Activated naive CD4-positive, alpha-beta T cell treated with anti-CD3 and anti-CD28 coated beads for 36 hours (primary cell): ENCODE measurements around the gene MAP9. TPM values are rescaled to one million over a fixed set of nuclear protein-coding genes. Genes with fewer than 3 reads are reported as not detected.

Source experiments
- CTCF ChIA-PET: fragments of 350-600 bp; sonication (Branson Sonifier 250); formaldehyde crosslinking; loops from one replicate; lab custom pipeline; 2021; ENCODE audit warnings: antibody characterized with exemption; lab: Charles Lee
- DNase-seq: peaks from one replicate; pipeline ENCODE4 v3.0.0-alpha.2; 2020
- H3K27ac Mint-ChIP-seq: one replicate; pipeline ENCODE4 v1.8.0; 2021; ENCODE audit warnings: mild to moderate bottlenecking, mixed read lengths
- H3K27me3 Mint-ChIP-seq: one replicate; pipeline ENCODE4 v1.8.0; 2021; ENCODE audit warnings: low read depth, mixed read lengths
- H3K36me3 Mint-ChIP-seq: one replicate; pipeline ENCODE4 v1.8.0; 2021; ENCODE audit warnings: low read depth, mixed read lengths
- H3K4me1 Mint-ChIP-seq: one replicate; pipeline ENCODE4 v1.8.0; 2021; ENCODE audit warnings: low read depth, mixed read lengths
- H3K4me3 Mint-ChIP-seq: one replicate; pipeline ENCODE4 v1.8.0; 2021; ENCODE audit warnings: mild to moderate bottlenecking, moderate library complexity, mixed read lengths
- H3K9me3 Mint-ChIP-seq: one replicate; pipeline ENCODE4 v1.8.0; 2021; ENCODE audit warnings: mixed read lengths
- intact Hi-C: fragments of 100-400 bp; cut with micrococcal nuclease; formaldehyde crosslinking; loops from one replicate; pipeline ENCODE4 v1.15.1; 2023
- total RNA-seq, 2 experiments: library from RNA; stranded (reverse); gene quantifications; one replicate each; pipeline ENCODE4 v1.2.3, GENCODE V29; 2021

The MAP9 gene
- total RNA-seq, 2 experiments from 2014 or later = 5.3 to 6.2 TPM

DNA sequence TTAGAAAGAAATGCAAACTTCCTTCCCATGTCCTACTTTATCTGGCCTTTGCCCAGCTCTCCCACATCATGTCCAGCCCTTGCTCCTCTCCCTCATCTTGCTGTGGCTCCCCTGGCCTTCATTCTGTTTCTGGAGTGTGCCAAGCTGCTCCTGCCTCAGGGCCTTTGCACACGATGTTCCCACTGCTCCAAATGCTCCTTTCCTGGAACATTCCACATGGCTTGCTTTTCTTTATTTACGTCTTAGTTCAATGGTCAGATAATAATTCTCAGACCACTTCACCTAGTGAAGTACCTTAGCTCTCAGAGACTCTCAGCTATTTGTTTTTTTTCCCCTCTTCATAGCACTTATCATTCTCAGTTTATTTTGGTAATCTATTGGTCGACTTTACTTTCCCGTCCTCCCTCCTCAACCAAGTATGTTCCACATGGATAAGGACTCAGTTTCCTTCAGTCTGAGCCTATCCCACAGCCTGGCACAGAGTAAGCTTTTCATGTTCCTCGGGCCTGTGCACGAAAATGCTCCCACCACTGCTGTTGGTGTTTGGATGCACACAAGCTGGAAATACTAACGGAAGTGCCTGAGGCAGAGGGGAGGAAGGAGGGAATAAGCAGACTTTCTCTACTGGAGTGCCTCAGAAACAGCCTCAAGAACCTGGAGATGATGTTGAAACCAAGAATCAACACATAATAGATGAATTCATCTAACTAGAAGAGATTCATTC, 23.4 kb upstream of the MAP9 start:
- Mint-ChIP-seq H3K27ac (no peak overlapping the region), H3K9me3 (no peaks in the 10 kb centered on the region), H3K4me3 (no peak overlapping the region), H3K27me3 (peaks cover 12% of the 10 kb centered on the region), H3K36me3 (no peaks in the 10 kb centered on the region), H3K4me1 (no peaks in the 10 kb centered on the region)
- no peak for DNase-seq
- CTCF ChIA-PET = interaction anchor here (0.8 kb wide), 1 partner anchor 370 kb away, joined by 3 read pairs; no protein-coding TSS in a partner anchor
- intact Hi-C loops = no loop called here

DNA sequence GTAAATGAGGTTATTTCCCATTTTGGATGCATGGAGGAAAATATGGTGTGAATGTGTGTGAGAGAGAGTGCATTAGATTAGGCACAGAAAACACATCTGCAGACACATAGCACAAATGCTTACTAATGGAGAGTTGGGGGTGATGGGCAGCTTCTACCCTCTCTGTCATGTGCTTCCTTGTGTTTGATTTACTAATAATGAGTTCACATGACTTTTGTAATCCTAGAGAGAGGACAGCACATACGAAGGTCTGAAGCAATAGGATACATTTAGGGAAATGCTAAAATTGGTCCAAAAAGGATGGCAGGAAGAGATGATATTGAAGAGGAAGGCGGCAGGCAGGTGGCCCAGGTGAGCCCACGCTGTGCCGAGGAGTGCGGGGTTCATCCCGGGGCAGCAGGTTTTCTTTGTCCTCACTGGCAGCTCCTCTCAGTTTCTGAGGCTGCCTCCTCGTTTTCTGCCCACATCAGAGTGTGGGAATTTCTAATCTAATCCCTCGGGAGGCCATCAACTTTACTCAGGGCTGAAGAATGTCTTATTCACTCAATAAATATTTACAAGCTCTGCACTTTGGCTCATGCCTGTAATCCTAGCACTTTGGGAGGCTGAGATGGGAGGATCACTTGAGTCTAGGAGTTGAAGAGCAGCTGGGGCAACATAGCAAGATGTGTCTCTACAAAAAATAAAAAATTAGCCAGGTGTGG, 15.9 kb upstream of the MAP9 start:
- Mint-ChIP-seq H3K27me3 (peaks cover 16% of the 10 kb centered on the region), H3K27ac (no peak overlapping the region), H3K9me3 (no peaks in the 10 kb centered on the region), H3K4me1 (no peaks in the 10 kb centered on the region), H3K36me3 (no peaks in the 10 kb centered on the region), H3K4me3 (no peak overlapping the region)
- CTCF ChIA-PET = no interaction called here
- no peak for DNase-seq
- intact Hi-C loops = no loop called here

DNA sequence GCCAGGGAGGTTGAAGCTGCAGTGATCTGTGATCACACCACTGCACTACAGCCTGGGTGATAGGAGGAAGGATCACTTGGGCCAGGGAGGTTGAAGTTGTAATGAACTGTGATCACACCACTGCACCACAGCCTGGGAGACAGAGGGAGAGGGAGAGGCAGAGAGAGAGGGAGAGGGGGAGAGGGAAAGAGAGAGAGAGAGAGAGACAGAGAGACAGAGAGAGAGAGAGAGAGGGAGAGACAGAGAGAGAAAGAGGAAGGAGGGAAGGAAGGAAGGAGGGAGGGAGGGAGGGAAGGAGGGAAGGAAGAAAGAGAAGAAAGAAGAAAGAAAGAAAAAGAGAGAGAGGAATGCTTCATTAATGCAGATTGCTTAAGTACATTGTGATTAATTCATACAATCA, 15.2 kb upstream of the MAP9 start:
- CTCF ChIA-PET = no interaction called here
- Mint-ChIP-seq H3K9me3 (no peaks in the 10 kb centered on the region), H3K36me3 (no peaks in the 10 kb centered on the region), H3K4me1 (no peaks in the 10 kb centered on the region), H3K27me3 (peaks cover 15% of the 10 kb centered on the region), H3K4me3 (no peak overlapping the region), H3K27ac (no peak overlapping the region)
- no peak for DNase-seq
- intact Hi-C loops = no loop called here

DNA sequence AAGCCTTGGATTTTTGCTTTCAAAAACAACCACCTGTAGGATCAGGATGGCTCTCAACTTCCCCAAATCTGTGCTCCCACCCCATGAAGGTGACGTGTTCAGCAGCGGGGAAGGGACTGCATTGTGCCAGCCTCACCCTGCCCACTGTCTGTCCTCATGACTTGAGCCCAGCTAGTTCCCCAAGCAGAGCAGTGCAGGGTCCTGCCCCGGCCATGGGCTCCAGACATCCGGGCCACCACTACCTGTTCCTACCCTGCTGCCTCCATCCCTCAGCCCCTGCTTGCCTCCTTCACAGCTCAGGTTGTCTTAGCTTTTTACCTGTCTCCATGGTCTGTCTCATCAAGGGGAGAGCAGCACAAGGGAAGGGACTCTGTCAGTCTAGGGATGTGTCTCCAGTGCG, 11.4 kb upstream of the MAP9 start:
- intact Hi-C loops = no loop called here
- H3K27ac Mint-ChIP-seq = no peak overlapping the region
- H3K9me3 Mint-ChIP-seq = no peaks in the 10 kb centered on the region
- H3K36me3 Mint-ChIP-seq = no peaks in the 10 kb centered on the region
- CTCF ChIA-PET = no interaction called here
- peaks cover 5% of the 10 kb centered on the region for H3K27me3 Mint-ChIP-seq
- no peaks in the 10 kb centered on the region for H3K4me1 Mint-ChIP-seq
- no peak for DNase-seq
- no peak overlapping the region for H3K4me3 Mint-ChIP-seq

DNA sequence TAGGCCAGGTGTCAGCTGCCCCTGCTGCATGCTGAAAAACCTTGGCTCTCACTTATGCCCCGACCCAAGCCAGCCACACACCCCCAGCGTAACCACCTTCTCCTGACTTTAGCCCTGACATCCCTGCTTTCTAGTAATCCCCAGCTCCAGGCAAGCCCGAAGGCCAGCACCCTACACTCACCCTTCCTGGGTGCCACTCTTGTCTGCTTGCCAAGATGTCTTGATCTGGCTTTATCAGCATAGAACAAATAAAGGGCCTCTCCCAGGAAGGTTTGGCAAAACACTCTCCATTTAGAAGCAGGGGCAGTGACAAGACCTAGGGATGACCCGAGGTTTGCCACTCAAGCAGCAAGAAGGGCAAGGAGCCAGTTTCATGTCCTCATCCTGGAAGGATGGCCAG, 6.8 kb upstream of the MAP9 start:
- Mint-ChIP-seq H3K27me3 (peaks cover 3% of the 10 kb centered on the region), H3K27ac (no peak overlapping the region), H3K36me3 (no peaks in the 10 kb centered on the region), H3K4me3 (no peak overlapping the region), H3K4me1 (no peaks in the 10 kb centered on the region), H3K9me3 (no peaks in the 10 kb centered on the region)
- intact Hi-C loops = no loop called here
- no peak for DNase-seq
- CTCF ChIA-PET = interaction anchor here (0.6 kb wide), 1 partner anchor 791 kb away, joined by 3 read pairs; no protein-coding TSS in a partner anchor

DNA sequence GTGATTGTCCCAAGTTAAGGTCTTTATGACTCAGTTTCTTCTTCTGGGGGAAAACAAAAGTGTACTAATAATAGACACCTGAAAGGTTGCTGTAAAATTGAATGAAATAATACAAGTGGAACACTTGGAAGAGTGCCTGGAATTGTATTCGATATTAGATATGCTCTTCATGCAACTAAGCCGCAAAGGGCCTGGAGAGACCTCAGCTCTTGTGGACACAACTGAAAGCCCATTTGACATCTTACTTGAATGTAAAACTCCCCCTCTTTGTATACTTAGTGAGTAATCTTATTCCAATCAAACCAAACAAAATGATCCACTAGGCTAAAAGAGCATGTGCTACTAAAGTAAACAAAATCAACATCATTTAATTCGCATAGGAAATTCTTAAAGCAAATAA, 511 bp upstream of the MAP9 start:
- Mint-ChIP-seq H3K4me1 (peaks cover 11% of the 10 kb centered on the region), H3K9me3 (no peaks in the 10 kb centered on the region), H3K27me3 (no peaks in the 10 kb centered on the region), H3K4me3 (peak overlapping the region; percentile 81), H3K36me3 (peaks cover 2% of the 10 kb centered on the region), H3K27ac (no peak overlapping the region)
- intact Hi-C loops = loop anchor here (5.0 to 10.0 kb wide), 2 partner anchors 750 to 1042 kb away; no protein-coding TSS in a partner anchor
- no peak for DNase-seq
- CTCF ChIA-PET = no interaction called here

DNA sequence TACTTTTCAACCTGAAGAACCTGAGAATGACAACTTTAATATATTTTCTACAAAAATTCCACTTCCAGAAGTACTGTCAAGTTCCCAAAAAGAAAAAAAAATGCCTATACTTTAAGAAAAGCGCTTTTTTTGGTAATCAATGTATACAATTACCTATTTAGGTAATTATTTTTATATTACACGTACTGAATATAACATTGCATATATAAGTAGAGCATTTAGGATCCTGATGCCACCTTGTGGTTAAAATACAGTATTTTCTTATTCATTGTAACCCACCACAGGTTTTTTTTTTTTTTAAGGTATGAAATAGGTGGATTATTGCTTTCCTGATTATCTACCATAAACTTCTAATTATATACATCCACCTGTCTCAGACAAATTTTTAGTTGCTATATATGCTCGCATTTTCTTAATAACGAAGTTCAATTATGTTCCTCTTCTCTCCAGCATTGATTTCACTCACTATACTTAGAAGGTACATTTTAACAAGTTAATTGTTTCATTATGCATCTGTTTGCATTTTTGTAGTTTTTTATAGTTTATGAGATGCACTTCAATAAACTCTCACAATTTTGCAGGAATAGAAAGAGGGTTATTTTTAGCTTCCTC, 5.2 kb downstream of the MAP9 start:
- H3K36me3 Mint-ChIP-seq = peaks cover 8% of the 10 kb centered on the region
- no peaks in the 10 kb centered on the region for H3K9me3 Mint-ChIP-seq
- H3K4me3 Mint-ChIP-seq = no peak overlapping the region
- DNase-seq = no peak
- peaks cover 7% of the 10 kb centered on the region for H3K4me1 Mint-ChIP-seq
- intact Hi-C loops = loop anchor here (1.0 to 10.0 kb wide), 5 partner anchors 345 to 1037 kb away; no protein-coding TSS in a partner anchor
- H3K27ac Mint-ChIP-seq = no peak overlapping the region
- CTCF ChIA-PET = interaction anchor here (1.8 kb wide), 1 partner anchor 564 kb away, joined by 5 read pairs; no protein-coding TSS in a partner anchor
- H3K27me3 Mint-ChIP-seq = no peaks in the 10 kb centered on the region

DNA sequence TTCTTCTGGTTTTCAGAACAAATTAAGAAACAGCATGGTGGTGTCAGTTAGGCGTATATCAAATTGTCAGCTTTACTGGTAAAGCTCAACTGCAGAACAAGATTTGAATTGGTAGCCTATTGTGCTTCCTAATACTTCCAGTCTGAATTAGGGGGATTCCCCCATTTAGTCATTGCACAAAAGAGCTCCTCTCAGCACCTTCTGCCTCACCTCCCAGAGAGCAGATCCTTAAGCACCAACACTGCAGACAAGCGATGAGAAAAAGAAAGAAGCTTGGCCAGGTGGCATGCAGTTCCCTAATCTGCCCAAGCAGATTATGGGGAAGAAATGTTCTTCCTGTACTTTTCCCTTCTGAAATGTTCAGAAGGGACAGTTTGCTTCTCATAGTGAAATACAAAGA, 9.2 kb downstream of the MAP9 start:
- H3K27me3 Mint-ChIP-seq = no peaks in the 10 kb centered on the region
- no peak overlapping the region for H3K27ac Mint-ChIP-seq
- DNase-seq = no peak
- intact Hi-C loops = loop anchor here (1.0 kb wide), 1 partner anchor 9 kb away; the partner anchor contains the start of gene MAP9
- peaks cover 22% of the 10 kb centered on the region for H3K36me3 Mint-ChIP-seq
- H3K4me3 Mint-ChIP-seq = no peak overlapping the region
- H3K4me1 Mint-ChIP-seq = peaks cover 3% of the 10 kb centered on the region
- H3K9me3 Mint-ChIP-seq = no peaks in the 10 kb centered on the region
- CTCF ChIA-PET = interaction anchor here (0.6 to 0.9 kb wide), 3 partner anchors 386 to 809 kb away, joined by 3 to 4 read pairs (median 3); no protein-coding TSS in a partner anchor

DNA sequence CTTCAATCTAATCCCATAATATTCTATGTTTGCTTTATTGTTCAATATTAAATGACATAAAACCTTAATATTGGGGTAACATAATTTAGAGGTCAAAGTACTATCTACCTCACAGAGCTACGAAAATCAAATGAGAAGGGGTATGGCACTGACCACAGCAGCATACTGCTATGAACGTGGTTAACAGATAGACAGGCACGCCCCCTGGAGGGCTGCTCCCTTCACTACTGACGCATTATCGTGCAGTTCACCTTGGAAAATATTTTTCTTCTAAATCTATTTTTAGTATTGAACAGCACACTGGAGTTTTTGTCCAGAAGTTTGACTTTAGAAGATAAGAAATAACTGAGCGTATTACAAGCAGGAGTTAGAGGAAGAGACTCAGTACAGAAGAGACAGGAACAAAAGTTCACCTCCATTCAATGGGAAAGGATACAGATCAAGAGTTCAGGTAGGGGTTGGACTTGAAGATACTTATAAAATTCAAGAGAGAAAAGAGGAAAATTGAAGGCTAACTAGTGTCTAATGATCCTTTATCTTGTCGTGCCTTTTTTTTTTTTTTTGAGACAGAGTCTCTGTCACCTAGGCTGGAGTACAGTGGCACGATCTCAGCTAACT, 22.7 kb downstream of the MAP9 start:
- Mint-ChIP-seq H3K27me3 (no peaks in the 10 kb centered on the region), H3K9me3 (no peaks in the 10 kb centered on the region), H3K27ac (no peak overlapping the region), H3K36me3 (peaks cover 14% of the 10 kb centered on the region), H3K4me1 (no peaks in the 10 kb centered on the region), H3K4me3 (no peak overlapping the region)
- DNase-seq = peak; percentile 60
- intact Hi-C loops = loop anchor here (1.0 to 5.0 kb wide), 3 partner anchors 372 to 722 kb away; no protein-coding TSS in a partner anchor
- CTCF ChIA-PET = interaction anchor here (0.6 to 0.7 kb wide), 2 partner anchors 306 to 324 kb away, joined by 3 to 4 read pairs; no protein-coding TSS in a partner anchor

DNA sequence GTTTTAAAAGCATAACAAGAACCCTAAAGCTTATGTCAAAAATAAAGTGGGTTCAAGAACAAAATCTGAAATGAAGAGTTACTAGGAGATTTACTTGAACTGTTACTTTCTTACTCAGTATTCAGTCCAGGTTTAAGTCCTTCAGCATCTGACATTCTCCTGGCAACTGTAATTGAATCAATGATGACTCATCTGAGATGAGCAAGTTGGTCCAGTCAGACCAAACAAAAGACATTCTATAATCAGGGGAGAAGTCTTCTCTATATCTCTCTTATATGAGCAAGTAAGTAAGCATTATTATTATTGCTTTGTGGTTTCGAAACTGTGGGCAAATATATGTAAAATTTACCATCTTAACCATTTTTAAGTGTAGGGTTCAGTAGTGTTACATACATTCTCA, 34.6 kb downstream of the MAP9 start:
- H3K36me3 Mint-ChIP-seq = peaks cover 8% of the 10 kb centered on the region
- intact Hi-C loops = no loop called here
- no peak for DNase-seq
- CTCF ChIA-PET = no interaction called here
- no peaks in the 10 kb centered on the region for H3K9me3 Mint-ChIP-seq
- H3K27me3 Mint-ChIP-seq = peaks cover 4% of the 10 kb centered on the region
- H3K27ac Mint-ChIP-seq = no peak overlapping the region
- no peaks in the 10 kb centered on the region for H3K4me1 Mint-ChIP-seq
- no peak overlapping the region for H3K4me3 Mint-ChIP-seq

DNA sequence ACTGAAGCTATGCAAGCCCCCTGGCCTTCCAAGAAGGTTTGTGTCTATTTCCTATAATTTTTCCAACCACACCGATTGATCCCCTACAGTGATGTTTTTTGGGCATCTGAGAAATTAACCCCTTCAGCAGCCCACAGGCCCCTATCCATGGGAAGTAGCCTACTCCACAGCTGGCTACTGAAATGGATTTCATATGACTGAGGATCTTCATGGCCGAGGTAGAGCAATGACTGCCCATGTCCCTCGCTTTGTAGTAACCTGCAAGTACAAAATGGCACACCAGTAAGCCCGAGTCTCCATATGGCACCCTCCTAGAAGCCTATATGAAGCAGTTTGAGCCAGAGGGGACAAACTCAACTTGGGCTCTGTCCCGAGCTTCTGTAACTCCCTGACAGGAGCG, 36.8 kb downstream of the MAP9 start:
- no peaks in the 10 kb centered on the region for H3K4me1 Mint-ChIP-seq
- no peaks in the 10 kb centered on the region for H3K9me3 Mint-ChIP-seq
- no peak overlapping the region for H3K4me3 Mint-ChIP-seq
- intact Hi-C loops = no loop called here
- CTCF ChIA-PET = no interaction called here
- H3K27me3 Mint-ChIP-seq = peaks cover 11% of the 10 kb centered on the region
- peaks cover 3% of the 10 kb centered on the region for H3K36me3 Mint-ChIP-seq
- no peak overlapping the region for H3K27ac Mint-ChIP-seq
- no peak for DNase-seq

DNA sequence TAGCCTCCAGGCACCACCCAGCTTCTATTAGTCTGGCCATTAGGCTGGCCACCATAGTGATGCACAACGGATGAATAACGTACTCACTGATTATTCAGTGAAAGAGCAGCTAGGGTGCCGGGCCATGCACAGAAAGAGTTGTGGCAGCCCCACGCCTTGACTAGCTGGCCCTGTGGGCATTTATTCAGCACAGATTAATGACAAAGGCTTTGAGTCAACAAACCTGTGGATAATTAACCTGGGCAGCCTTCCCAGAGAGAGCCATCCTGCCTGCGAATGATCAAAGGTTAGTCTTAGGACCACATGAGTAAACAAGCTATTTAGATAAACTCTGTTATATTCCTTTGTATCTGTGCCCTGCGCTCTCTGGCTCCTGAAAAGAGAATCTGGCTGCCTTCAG, 37.2 kb downstream of the MAP9 start:
- Mint-ChIP-seq H3K27me3 (peaks cover 12% of the 10 kb centered on the region), H3K4me1 (no peaks in the 10 kb centered on the region), H3K9me3 (no peaks in the 10 kb centered on the region), H3K36me3 (peaks cover 3% of the 10 kb centered on the region), H3K27ac (no peak overlapping the region), H3K4me3 (no peak overlapping the region)
- intact Hi-C loops = no loop called here
- no peak for DNase-seq
- CTCF ChIA-PET = no interaction called here
